K562 (cell line): ENCODE measurements around the gene ABCA3.

ENCODE experiments used
- ATF7 ChIP-seq: fragments of 450-650 bp; IDR thresholded peaks from 2 replicates; pipeline ENCODE4 v1.7.1; 2014; ENCODE audit warnings: mild to moderate bottlenecking, moderate library complexity
- ZNF707 ChIP-seq: fragments of 250-450 bp; sonication (Bioruptor Pico); conservative IDR thresholded peaks from 2 replicates; pipeline ENCODE4 v1.8.0; 2022; ENCODE audit warnings: inconsistent platforms, mild to moderate bottlenecking, moderate library complexity
- TF ChIP-seq, protein P1 (sequence below): IDR thresholded peaks from 2 replicates; pipeline ENCODE4 v1.6.1; 2012; ENCODE audit warnings: low read depth, low read length, improper control_type of control experiment, borderline replicate concordance

DNA sequence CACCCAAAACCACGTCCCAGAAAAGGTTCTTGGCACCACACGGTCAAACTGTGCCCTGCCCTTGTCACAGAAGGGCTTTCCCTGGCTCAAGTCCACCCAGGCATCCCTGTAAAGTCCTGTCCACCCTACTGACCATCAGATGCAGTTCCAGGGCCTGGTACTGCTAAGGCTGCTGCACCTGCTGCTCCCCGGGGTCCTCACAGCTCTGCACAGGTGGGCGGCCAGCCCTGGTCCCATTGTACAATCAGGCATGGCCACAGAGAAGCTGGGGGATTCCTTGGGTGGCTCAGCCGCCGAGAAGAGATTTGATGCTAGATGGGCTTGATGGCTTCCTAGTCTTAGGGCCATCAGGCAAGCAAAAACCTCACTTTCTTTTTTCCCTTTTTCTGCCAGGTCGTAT, 15.3 kb downstream of the ABCA3 start:
- TF ChIP-seq, protein P1, sequence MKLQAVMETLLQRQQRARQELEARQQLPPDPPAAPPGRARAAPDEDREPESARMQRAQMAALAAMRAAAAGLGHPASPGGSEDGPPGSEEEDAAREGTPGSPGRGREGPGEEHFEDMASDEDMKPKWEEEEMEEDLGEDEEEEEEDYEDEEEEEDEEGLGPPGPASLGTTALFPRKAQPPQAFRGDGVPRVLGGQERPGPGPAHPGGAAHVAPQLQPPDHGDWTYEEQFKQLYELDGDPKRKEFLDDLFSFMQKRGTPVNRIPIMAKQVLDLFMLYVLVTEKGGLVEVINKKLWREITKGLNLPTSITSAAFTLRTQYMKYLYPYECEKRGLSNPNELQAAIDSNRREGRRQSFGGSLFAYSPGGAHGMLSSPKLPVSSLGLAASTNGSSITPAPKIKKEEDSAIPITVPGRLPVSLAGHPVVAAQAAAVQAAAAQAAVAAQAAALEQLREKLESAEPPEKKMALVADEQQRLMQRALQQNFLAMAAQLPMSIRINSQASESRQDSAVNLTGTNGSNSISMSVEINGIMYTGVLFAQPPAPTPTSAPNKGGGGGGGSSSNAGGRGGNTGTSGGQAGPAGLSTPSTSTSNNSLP: no peak
- TF ChIP-seq ATF7 (no peak), ZNF707 (no peak)
